Measurements from ENCODE around the gene NFKBIE.

The NFKBIE gene

DNA sequence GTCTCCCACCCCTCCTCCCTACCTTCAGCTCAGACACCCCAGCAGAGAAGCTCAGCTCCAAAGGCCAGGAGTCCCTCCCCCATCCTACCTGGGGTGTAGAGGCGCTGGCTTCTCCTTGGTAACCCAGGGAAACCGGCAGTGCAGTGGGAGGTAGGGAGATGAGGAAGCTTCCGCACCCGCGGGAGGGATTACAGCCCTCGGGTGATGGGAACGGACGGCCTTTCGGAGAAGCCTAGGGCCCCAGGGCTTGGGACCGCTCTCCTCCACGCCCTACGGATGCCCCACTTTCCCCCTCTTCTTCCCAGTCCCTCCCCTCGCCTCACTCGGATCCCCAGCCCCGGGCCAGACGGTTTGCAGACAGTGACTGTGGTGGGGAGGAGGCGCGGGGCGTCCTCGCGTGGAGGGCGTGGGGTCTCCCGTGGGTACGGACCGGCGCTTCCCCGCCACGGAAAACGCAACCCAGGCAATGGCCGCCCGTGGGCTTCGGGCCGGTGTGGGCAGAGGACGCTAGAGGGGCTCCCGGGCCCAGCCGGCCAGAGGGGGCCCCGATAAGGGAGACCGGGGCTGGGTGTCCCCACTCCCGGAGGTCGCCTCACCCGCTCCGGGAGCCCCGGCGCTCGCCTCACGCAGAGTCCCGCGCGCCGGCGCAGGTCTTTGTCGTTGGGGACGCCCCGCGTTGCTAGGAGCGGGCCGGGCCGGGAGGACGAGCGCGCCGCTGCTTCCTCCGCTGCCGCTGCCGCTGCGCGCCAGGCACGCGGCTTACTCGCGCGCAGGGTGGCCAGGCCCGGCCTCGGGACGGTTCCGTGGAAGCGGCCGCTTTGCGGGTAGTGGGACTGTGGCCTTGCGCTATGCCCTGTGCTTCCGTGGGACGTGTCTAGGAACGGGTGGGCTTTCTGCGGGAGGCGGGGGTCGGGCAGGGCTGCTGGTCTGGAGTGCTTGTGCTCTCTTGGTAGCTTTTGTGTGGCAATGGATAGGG is 32.0 kb upstream of the NFKBIE start:
- no peak for DNase-seq (ENCODE audit: low read depth, low spot score)

DNA sequence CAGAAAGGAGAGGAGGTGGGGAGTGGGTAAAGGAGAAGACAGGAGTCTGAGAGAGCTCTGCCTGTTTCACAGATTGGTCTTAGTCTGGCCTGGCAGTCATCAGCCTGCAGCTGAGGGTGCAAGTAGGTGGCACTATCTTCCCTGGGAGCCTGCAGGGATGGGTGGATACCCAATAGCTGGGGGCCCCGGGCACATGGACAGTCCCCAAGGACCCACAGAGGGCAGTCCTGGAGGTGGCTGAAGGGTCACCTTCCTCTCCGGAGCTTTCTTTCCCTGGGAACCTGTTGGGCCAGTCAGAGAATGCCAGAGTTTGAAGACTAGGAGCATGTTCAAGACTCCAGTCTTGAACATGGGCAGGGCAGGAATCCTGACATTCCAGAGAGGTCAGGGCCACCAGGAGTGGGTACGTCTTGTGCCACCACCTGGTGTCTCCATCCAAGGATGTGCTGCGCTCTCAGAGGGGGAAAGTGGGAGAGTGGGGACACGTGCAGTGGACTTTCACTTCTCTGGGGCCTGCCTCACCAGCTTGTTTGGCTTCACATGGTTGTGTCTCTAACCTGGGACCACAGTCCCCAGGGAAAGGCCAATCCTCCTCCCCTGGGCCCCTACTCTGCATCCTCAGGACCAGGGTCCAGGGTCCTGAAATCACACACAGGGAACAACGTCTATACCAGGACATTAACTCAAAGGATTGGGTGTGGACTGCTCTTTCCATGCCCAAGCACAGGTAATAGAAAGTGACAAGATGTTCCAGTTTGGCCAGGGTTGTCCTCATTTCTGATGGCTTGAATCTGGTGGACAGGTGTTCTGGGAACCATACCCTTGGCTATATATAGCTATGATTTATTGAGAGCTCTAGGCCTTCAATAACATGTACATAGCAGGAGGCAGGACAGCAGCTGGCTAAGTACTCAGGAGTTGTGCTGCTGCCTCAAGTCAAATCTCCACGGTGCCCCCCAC is 29.8 kb upstream of the NFKBIE start:
- no peak for DNase-seq (ENCODE audit: low read depth, low spot score)

DNA sequence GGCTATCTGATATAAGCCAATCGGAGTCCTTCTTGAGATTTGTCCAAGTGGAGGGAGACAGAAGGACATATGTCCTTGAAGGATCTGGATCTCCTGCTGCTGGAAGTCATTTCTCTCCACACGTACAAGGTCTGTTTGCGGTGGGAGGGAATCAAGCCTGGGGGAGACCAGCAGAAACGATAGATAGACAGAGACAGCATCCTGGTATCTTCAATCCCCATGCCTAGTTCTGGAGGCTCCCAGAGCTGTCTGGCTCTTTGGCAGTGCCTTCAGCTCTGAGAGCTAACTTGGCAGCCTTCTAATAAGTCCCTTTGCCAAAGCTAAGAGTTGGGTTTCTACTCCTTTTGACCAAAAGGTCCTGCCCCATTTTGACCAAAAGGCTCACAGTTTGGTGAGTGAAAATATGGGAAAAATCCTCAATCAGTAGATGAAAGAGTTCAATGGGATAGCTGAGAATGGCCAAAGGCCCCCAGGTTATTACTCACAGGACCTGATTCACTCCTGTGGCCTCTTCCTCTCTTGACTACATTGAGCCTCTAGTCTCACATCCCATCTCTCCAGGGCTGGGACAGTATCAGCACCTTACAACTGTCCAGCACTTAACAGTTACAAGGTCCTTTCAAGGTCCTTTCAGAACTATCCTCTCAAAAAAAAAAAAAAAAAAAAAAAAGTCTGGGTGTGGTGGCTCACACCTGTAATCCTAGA is 27.5 kb upstream of the NFKBIE start:
- no peak for DNase-seq (ENCODE audit: low read depth, low spot score)

DNA sequence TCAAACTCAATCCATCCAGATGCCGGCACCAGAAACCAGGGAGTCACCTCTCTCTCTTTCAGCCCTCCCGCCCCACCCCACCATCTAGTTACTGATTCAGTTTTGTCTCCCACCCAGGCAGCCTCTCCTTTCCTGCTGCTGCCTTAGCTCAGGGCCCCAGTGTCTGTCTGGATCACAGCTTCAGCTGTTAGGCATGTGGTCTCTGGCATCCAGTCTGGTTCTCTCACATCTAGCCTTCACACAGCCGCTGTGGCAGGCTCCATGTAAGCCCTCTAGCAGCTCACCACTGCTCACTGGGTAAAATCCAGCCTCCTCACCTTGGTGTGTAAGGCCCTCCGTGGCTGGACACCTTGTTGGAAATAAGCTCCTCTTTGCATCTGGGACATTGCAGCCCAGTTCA is 26.5 kb upstream of the NFKBIE start:
- no peak for DNase-seq (ENCODE audit: low read depth, low spot score)

DNA sequence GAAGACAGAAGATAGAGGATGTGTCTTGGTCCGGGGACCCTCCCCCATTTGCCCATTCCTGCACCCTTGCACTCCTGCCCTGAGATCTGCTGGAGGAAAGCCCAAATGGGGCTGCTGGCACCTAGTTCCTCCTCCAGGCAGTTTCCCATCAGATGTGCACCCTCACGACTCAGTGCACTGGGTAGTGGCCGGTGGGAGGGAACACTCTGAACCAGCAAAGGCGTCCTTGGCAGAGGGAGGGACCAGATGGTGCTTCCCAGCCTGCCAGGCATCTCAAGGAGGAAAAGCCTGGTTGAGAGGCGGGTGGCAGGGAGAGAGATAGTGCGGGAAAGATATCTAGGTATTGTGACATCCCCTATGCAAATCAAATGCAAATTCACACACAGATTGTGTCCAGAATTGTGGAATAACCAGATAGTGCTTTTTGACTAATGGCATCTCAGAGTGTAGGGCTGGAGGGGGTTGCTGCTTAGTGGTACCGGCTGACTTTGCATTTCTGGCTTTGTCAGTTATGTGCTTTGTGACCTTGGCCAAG is 24.4 kb upstream of the NFKBIE start:
- DNase-seq (ENCODE audit: low read depth, low spot score) = no peak

DNA sequence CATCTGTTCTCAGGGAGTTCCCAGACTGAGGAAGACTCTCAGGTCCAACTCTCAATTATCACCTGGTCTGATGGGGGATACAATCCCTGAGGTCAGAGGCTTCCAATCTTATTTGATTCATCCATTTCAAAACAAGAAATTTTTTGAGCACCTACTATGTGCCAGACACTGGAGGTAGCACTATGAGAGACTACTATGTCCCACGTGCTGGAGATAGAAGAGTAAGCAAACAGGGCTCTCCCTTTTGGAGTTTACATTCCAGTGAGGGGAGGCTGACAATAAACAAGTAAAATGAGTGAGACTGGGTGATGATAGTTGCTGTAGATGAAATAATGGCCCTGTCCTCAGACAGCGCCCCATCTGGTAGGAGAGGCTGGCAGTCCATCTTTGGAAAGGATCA is 21.4 kb upstream of the NFKBIE start:
- no peak for DNase-seq (ENCODE audit: low read depth, low spot score)

DNA sequence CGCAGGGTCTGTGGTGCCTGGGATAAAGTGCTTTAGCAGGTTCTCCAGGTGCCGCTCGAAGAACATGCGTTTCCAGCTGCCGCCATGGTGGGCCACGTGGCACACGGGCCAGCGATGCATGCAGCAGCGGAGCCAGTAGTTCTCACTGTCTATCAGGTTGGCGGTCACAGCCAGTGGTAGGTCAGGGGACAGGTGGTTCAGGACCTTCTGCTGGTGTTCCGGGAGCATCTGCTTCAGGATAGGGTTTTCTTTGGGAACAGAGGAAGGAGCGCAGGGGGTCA is 20.9 kb upstream of the NFKBIE start:
- DNase-seq (ENCODE audit: low read depth, low spot score) = no peak

DNA sequence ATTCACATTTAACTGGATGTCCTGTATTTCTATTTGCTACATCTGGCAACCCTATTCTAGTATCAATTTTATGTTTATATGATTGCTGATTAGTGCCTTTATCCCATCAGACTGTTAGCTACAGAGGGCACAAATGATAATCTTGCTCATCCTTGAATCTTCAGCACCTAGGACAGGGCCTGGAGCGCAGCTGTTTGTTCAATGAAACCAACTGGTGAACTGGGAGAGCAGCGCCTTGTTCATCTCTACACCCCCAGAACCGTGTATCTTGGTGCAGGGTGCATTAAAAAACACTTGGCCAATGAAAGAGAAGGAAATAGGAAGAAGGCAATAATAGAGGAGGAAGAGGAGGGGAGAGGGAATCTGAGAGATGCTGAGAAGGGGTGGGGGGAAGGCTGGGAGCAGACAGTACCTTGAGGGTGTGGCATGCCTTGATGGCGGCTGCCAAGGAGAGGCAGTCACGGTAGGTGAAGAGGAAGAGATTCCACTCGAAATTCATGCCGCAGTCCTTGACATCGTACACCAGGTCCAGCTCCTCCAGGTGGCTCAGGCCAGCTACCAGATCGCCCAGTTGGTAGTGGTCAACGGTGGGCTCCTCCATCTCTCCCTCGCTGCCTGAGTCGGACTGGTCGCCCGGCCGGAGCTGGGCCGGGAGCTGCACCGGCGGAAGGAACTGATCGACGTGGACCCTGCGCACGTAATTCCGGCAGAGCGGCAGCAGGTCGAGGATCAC is 20.4 kb upstream of the NFKBIE start:
- DNase-seq (ENCODE audit: low read depth, low spot score) = no peak

DNA sequence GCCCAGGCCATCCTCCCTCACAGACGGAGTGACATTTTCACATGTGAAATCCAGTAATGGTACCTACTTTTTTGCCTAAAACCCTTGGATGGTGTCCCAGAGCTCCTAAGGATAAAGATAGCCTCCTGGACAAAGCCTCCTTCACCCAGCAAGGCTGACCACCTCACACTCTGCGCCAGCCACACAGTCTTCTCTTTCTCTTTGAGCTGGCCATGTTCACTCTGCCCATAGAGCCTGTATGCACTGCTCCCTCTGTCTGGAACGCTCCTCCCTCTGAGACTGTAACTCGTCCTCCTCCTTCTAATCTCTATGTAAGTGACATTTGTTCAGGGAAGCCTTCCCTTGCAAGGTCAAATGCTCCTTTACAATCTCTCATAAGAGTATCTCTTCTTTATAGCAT is 19.5 kb upstream of the NFKBIE start:
- no peak for DNase-seq (ENCODE audit: low read depth, low spot score)

DNA sequence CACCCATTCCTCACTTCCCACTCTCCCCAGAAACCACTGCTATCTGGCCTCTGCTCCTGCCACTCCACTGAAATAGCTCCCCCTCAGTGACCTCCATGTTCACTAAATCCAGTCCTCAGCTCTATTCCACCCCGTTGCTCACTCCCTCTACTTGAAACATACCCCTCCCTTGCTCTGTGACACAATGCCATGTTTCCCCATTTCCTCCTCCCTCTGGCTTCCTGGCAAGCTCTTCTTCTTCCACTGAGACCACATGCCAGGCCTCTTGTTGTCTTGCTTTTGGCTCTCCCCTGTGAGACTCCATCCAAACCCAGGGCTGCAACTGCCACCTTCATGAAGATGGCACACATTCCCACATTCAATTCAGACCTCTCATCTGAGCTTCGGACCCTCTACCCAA is 18.8 kb upstream of the NFKBIE start:
- DNase-seq (ENCODE audit: low read depth, low spot score) = no peak

DNA sequence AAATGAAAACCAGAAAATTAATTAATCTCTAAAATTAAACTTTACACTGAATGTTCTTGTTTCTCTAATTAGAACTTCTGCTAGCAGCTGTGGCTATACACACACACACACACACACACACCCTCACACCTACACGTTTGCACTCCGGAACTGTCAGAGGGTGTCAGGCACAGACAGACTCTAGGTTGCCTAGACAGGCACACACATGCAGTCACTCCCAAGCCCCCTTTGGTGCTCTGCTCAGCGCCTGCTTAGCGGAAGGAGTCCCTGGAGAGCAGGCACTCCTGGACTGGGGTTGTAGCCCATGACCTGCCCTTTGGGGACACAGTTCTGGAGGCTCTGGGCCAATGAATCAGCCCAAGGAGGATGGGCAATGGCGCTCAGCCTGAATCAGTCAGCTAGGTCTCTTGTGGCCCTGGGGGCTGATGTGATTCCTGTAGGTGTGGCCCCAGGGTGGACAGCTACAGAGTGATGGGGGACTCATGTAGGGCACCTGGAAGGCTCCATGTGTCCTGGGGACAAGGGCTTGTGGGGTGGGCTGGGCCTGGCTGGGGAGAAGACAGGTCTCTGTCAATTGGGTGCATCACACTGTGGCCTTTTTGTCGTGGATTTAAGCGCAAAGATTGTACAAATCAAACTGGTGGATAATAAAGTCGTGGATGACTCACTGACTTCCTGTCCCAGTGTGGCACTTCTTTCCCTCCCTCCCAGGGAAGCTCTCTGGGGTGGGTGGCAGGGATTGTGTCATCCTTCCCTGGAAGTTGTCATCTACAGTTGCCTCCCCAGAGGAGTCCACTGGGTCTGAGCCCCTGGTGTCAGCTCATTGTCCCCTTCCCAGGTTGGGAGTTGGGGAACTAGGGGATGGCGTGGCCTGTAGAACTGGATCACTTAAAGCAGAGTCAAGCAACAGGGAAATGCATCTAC is 13.7 kb upstream of the NFKBIE start:
- no peak for DNase-seq (ENCODE audit: low read depth, low spot score)

DNA sequence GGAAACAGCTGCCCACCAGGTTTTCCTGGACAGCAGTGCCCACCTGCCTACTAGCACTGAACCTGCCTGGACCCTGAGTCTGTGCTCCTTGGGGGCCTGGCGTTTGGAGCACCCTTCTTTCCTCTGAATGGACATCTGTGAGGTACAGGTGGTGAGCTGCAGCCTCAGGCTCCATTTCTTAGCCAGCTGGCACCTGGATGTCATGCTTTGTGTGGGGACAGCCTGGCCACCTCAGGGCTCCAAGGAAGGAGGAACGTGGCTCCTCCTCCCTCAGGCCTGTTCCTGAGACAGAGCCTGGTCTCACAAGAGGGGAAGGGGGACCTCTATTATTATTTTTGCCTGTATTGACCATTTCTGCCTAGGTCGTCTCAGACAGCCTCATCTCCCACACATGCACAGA is 13.0 kb upstream of the NFKBIE start:
- DNase-seq (ENCODE audit: low read depth, low spot score) = no peak

DNA sequence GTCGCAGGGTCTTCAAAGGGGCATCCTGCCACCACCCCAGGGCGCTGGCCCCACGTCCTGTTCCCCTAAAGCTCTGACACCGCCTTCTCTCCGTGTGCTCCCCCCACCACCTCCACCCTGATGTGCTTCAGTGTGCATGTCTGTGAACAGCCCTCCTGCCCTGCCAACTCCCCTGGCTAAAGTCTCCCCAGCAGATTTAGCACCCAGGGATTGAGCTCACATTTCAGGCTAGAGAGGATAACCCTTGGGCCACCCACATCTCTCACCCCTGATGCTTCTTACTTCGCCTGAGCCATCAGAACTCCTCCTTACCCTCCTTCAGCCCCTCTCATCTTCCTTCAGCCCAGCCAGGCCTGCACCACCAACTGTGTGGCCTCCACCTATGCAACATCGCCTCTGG is 12.4 kb upstream of the NFKBIE start:
- DNase-seq (ENCODE audit: low read depth, low spot score) = no peak

DNA sequence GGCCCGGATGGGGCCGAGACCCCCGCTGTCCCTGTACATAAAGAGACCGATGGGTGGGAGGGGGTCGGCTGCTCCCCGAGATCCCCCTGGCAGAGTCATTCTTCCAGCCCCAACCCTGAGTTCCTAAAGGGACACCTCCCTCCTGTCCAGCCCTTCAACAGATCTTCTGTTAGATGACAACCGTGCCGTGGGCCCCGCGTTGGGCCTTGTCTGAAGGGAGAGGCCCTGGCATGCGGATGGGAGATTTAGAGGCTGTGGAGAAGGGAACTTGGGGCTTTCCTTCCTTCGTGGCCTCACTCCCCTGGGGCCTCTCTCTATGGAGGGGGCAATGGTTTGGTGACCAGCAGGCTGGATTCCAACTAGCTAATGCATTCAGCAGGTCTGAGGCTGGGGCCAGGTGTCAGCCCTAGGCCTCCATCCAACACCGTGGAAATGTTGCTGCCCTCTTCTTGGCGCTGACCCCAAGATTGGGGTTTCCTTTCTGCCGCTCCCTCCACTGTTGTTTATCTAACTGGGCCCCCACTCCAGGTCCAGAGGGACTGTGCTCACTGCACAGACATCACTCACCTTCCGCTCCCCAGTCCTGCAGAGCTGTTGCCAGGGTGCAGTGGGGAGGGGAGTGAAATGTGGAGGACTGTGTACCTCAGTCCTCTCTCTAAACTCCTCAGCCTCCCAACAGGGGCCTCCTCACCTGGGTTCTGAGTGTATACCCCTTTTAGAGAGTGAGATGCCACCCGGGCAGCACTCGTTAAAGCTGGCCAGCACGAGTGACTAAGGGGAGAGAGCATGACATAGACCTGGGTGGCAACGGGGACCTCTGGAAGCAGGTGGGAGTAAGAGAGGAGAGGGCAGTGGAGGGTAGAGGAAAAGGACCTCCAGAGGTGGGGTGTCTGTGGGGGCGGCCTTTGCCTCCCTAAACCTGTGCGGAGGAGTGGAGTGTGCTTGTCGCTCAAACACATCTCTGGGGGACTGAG is 11.6 kb upstream of the NFKBIE start:
- DNase-seq (ENCODE audit: low read depth, low spot score) = no peak

DNA sequence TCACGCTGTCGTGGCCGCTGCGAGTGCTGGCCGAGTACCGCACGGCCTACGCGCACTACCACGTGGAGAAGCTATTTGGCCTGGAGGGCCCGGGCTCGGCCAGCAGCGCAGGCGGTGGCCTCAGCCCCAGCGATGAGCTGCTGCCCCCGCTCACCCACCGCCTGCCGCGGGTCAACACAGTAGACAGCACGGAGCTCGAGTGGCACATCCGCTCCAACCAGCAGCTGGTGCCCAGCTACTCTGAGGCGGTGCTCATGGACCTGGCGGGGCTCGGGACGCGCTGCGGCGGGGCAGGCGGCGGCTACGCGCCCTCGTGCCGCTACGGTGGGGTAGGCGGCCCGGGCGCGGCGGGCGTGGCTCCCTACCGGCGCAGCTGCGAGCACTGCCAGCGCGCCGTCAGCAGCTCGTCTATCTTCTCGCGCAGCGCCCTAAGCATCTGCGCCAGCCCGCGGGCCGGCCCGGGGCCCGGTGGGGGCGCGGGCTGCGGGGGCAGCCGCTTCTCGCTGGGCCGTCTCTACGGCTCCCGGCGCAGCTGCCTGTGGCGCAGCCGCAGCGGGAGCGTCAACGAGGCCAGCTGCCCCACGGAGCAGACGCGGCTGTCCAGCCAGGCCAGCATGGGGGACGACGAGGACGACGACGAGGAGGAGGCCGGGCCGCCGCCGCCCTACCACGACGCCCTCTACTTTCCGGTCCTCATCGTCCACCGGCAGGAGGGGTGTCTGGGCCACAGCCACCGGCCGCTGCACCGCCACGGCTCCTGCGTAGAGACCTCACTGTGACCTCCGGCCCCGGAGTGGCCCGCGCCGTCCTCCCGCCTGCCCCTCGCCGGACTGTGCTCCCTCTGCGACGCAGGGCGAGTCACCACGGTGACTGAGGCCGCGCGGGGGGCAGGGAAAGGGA is 10.6 kb upstream of the NFKBIE start:
- no peak for DNase-seq (ENCODE audit: low read depth, low spot score)

DNA sequence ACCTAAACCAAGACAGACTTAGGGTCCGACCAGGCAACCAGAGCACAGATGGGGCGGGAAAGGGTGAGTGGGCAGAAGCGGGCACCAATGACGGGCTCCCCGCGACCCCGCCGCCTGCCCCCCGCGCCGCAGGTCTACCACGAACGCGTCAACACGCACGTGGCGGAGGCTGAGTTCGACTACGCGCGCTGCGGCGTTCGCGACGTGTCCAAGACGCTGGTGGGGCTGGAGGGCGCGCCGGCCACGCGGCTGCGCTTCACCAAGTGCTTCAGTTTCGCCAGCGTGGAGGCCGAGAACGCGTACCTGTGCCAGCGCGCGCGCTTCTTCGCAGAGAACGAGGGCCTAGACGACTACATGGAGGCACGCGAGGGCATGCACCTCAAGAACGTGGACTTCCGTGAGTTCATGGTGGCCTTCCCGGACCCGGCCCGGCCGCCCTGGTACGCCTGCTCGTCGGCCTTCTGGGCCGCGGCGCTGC is 10.0 kb upstream of the NFKBIE start:
- DNase-seq (ENCODE audit: low read depth, low spot score) = no peak

DNA sequence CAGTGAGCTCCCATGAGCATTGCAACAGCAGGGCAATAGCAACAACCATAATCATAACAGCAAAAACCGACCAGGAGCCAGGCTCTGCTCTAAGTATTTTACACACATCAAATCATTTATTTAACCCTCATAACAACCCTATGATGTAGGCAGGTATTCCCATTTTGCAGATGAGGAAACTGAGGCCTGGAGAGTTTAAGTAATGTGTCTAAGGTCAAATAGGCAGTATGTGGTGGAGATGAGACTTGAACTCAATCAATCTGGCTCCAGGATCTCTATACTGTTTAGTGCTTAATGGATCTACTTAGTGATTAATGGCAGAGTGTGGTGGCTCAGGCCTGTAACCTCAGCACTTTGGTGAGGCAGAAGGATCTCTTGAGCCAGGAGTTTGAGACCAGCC is 8.3 kb upstream of the NFKBIE start:
- no peak for DNase-seq (ENCODE audit: low read depth, low spot score)
